NT2/D1 (cell line): ENCODE measurements around the gene GRM7.

Experiments
- SUZ12 ChIP-seq: IDR thresholded peaks from 2 replicates; pipeline ENCODE4 v1.6.1; 2011; ENCODE audit not compliant: insufficient read length, insufficient read depth; ENCODE audit errors: extremely low read depth
- YY1 ChIP-seq: IDR thresholded peaks from 2 replicates; pipeline ENCODE4 v1.6.1; 2011; ENCODE audit not compliant: insufficient read length, insufficient read depth
- ZNF274 ChIP-seq: IDR thresholded peaks from 2 replicates; pipeline ENCODE4 v1.6.1; 2011; ENCODE audit warnings: mild to moderate bottlenecking, low read depth, low read length

DNA sequence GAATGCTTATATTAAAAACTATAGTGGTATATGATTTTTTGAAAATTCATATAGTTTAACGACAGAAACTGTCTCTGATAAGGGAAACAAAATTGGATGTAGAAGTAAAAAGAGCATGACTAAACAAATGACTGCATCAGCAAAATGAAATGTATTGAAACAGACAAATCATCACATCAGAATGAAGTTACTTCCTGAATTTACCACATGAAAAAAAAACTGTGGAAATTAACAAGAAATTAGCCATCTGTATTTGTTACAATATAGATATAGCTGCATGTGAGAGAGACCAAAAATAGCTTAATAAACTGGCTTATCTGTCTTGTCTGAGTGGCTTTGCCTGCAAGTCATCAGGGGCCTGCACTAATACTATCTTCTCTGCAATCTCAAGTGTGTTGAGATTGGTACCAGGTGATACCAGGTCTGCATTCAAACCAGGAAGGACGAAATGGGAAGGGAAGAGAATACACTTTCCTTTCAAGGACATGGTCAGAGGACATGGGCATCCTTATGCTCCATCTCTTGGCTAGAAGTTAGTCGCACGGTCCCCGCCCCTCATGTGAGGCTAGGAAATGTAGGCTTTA, 388.7 kb downstream of the GRM7 start:
- TF ChIP-seq ZNF274, result no peak
- TF ChIP-seq YY1, result no peak
- no peak for TF ChIP-seq SUZ12
